ENCODE data around the gene CDC42BPA.

GRCh38 chr1:227223171-227223806 is 95.0 kb downstream of the CDC42BPA start:
- TF ChIP-seq REST (IDR thresholded peaks at IDR 0.05; ENCODE audit: insufficient read depth in 1 of 2, low read depth in 2 of 2, low read length in 2 of 2), result no peak
- no peak for TF ChIP-seq POLR2AphosphoS5 (IDR thresholded peaks at IDR 0.05; ENCODE audit: low read depth, low read length)
- TF ChIP-seq TAF1 (IDR thresholded peaks at IDR 0.05; ENCODE audit: borderline replicate concordance, insufficient read depth, low read length), result no peak
- TF ChIP-seq SIN3A (IDR thresholded peaks at IDR 0.05; ENCODE audit: borderline replicate concordance, insufficient read depth, low read length), result no peak
- TF ChIP-seq FOXP2 (optimal IDR thresholded peaks at IDR 0.05; ENCODE audit: borderline replicate concordance, extremely low read depth, extremely low read length, insufficient read depth), result no peak
